GM12891 (cell line): ENCODE measurements around the gene HSD3B7.

Experiments
- POLR2A ChIP-seq: IDR thresholded peaks from 2 replicates; pipeline ENCODE4 v1.6.1; 2011; ENCODE audit warnings: low read depth, low read length, control low read depth
- POLR2AphosphoS5 ChIP-seq: IDR thresholded peaks from 2 replicates; pipeline ENCODE4 v1.6.1; 2011; ENCODE audit warnings: low read depth, low read length, control low read depth
- POU2F2 ChIP-seq: IDR thresholded peaks from 2 replicates; pipeline ENCODE4 v1.6.1; 2011; ENCODE audit warnings: low read depth, mild to moderate bottlenecking, control low read depth, low read length, moderate library complexity
- SPI1 ChIP-seq: IDR thresholded peaks from 2 replicates; pipeline ENCODE4 v1.6.1; 2011; ENCODE audit warnings: low read depth, low read length, control low read depth
- TAF1 ChIP-seq: IDR thresholded peaks from 2 replicates; pipeline ENCODE4 v1.6.1; 2011; ENCODE audit warnings: low read depth, low read length, control low read depth

DNA sequence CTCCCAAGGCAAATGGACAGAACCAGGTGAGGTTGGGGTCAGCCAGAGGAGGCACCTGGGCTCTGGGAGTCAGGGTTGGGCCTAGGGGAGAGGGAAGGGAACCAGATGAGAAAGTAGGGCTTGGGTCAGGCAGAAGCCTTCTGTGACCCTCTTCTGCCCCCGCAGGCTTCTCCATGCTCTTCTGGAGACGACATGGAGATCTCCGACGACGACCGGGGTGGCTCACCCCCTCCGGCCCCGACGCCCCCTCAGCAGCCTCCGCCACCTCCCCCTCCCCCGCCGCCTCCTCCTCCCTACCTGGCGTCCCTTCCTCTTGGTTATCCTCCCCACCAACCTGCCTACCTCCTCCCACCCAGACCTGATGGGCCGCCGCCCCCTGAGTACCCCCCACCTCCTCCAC is 19.6 kb upstream of the HSD3B7 start:
- no peak for TF ChIP-seq POLR2A
- no peak for TF ChIP-seq SPI1
- no peak for TF ChIP-seq POLR2AphosphoS5
- no peak for TF ChIP-seq TAF1
- TF ChIP-seq POU2F2: no peak
